NT2/D1 (cell line): ENCODE measurements around the gene SPSB4.

Experiments used
- SUZ12 ChIP-seq: IDR thresholded peaks from 2 replicates; pipeline ENCODE4 v1.6.1; 2011; ENCODE audit not compliant: insufficient read length, insufficient read depth; ENCODE audit errors: extremely low read depth
- YY1 ChIP-seq: IDR thresholded peaks from 2 replicates; pipeline ENCODE4 v1.6.1; 2011; ENCODE audit not compliant: insufficient read length, insufficient read depth
- ZNF274 ChIP-seq: IDR thresholded peaks from 2 replicates; pipeline ENCODE4 v1.6.1; 2011; ENCODE audit warnings: mild to moderate bottlenecking, low read depth, low read length

DNA sequence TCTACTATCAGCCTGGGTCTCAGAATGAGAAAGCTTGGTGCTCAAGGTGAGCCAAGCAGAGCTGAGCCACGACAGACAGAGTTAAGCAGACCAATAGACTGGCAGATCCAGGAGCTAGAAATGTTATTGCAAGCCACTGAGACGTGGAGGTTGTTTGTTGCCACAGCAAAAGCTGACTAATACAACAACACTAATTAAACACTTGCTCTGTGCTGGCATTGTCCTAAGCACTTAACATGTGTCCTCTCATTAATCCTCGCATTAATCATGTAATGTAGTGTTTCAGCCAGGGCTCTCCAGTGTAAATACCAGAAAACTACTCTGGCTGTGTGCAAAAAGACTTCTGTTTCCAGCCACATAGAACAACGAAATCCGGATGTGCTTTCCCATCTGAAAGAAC is 11.6 kb upstream of the SPSB4 start:
- TF ChIP-seq YY1 (no peak), ZNF274 (no peak), SUZ12 (no peak)
